AG10803 (cell line): ENCODE measurements around the gene ARTN.

Source experiments
- DNase-seq: peaks from one replicate; pipeline ENCODE4 v3.0.0; 2010; ENCODE audit warnings: low read depth
- H3K4me3 ChIP-seq: 2 replicates; pipeline ENCODE4 v1.5.1; 2011; ENCODE audit warnings: mild to moderate bottlenecking, low read length, control low read depth
- CTCF ChIP-seq: conservative IDR thresholded peaks from 2 replicates; pipeline ENCODE4 v1.5.1; 2011; ENCODE audit warnings: mild to moderate bottlenecking, low read length, control low read depth, inconsistent platforms

Gene ARTN

GRCh38 chr1:43947874-43948437, 14.4 kb downstream of the ARTN start:
- H3K4me3 ChIP-seq: peak overlapping the region; percentile 98
- TF ChIP-seq CTCF: no peak
- DNase-seq: no peak

GRCh38 chr1:43949678-43950077, 16.1 kb downstream of the ARTN start:
- no peak overlapping the region for H3K4me3 ChIP-seq

GRCh38 chr1:43951021-43951985, 17.7 kb downstream of the ARTN start:
- no peak for TF ChIP-seq CTCF
- H3K4me3 ChIP-seq: no peak overlapping the region
- no peak for DNase-seq

More at GRCh38 chr1:43949678-43950077, 16.1 kb downstream of the ARTN start:
- no peak for DNase-seq
- TF ChIP-seq CTCF: no peak

GRCh38 chr1:43952731-43953346, 19.2 kb downstream of the ARTN start:
- no peak for DNase-seq
- no peak for TF ChIP-seq CTCF
- H3K4me3 ChIP-seq: no peak overlapping the region

GRCh38 chr1:43953361-43953760, 19.8 kb downstream of the ARTN start:
- TF ChIP-seq CTCF: no peak
- no peak overlapping the region for H3K4me3 ChIP-seq
- no peak for DNase-seq

- DNase-seq: no peak
- H3K4me3 ChIP-seq: no peak overlapping the region
- TF ChIP-seq CTCF: no peak
These were observed 20.4 kb downstream of the ARTN start for GRCh38 chr1:43954036-43954435.
